Measurements from ENCODE around the gene STARD3. TPM values are rescaled to one million over a fixed set of nuclear protein-coding genes. Genes with fewer than 3 reads are reported as not detected.

Gene STARD3
- total and polyA plus RNA-seq, 9 of the 15 experiments (the other 6 are each of a cell fraction or from before 2014, with no cell fraction given) = 0.63 to 87.0 (median 46.0) TPM

DNA sequence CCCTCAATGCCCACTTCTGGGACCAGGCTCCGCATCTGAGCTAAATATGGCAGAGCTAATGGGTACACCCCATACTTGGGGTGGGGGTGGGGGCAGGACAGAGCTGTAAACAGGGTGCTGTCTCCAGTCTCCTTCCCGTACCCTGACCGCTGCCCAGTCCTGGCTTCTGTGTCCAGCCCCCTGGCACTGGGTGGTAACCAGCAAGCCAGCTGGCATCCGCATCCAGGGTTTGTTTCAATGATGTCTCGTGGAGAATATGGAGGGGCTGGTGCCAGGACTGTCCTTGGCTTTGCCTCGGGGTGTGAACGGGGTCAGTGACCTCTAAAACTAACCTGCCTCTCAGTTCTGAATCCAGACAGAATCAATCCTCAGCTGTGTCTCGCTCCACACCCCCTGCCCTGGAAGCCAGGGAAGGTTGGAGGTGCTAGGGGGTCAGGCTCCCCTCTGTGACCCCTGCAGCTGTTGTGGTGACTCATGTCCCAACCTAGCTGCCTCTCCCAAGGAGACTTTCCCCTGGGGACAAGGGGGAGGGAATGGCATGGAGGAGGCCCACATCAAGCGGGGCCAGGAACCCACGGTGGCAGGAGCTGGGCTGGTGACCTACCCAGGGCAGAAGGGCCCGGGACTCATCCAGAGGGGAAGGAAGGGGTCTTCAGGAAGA is 29.8 kb downstream of the STARD3 start (continued):
- TF ChIP-seq ESRRA (IDR thresholded peaks at IDR 0.05; ENCODE audit: borderline replicate concordance, low read depth) = peak; percentile 25; the same call in 1 of the 2 replicates
- TF ChIP-seq, protein P1, sequence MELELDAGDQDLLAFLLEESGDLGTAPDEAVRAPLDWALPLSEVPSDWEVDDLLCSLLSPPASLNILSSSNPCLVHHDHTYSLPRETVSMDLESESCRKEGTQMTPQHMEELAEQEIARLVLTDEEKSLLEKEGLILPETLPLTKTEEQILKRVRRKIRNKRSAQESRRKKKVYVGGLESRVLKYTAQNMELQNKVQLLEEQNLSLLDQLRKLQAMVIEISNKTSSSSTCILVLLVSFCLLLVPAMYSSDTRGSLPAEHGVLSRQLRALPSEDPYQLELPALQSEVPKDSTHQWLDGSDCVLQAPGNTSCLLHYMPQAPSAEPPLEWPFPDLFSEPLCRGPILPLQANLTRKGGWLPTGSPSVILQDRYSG (tag; conservative IDR thresholded peaks at IDR 0.05; ENCODE audit: low read depth) = 0 out of 2 replicates have a peak, but pooled peaks have one; percentile 22
- TF ChIP-seq, protein P2, sequence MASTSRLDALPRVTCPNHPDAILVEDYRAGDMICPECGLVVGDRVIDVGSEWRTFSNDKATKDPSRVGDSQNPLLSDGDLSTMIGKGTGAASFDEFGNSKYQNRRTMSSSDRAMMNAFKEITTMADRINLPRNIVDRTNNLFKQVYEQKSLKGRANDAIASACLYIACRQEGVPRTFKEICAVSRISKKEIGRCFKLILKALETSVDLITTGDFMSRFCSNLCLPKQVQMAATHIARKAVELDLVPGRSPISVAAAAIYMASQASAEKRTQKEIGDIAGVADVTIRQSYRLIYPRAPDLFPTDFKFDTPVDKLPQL (IDR thresholded peaks at IDR 0.05; ENCODE audit: extremely low read depth, insufficient read length) = no peak
- TF ChIP-seq JUN (IDR thresholded peaks at IDR 0.05; ENCODE audit: borderline replicate concordance, low read depth, low read length) = 0 out of 2 replicates have a peak, but pooled peaks have one; percentile 60
- TF ChIP-seq JUN (CRISPR knock-in tag; IDR thresholded peaks at IDR 0.05; ENCODE audit: borderline replicate concordance) = no peak
- TF ChIP-seq NR2C1 (IDR thresholded peaks at IDR 0.05) = peak; percentile 67
- peak; percentile 78 for TF ChIP-seq NR2C1 (tag; IDR thresholded peaks at IDR 0.05)
- 0 out of 4 replicates have a peak, but pooled peaks of 1 of the 2 experiments have one; percentile 8 for TF ChIP-seq HDAC1 (IDR thresholded peaks at IDR 0.05)
- TF ChIP-seq STAG1 (CRISPR knock-in tag; IDR thresholded peaks at IDR 0.05; ENCODE audit: borderline replicate concordance) = no peak
- peak; percentile 58; the same call in 1 of the 2 replicates for TF ChIP-seq MYNN (IDR thresholded peaks at IDR 0.05)
- no peak for TF ChIP-seq MYNN (CRISPR knock-in tag; IDR thresholded peaks at IDR 0.05)
- TF ChIP-seq, protein P3, sequence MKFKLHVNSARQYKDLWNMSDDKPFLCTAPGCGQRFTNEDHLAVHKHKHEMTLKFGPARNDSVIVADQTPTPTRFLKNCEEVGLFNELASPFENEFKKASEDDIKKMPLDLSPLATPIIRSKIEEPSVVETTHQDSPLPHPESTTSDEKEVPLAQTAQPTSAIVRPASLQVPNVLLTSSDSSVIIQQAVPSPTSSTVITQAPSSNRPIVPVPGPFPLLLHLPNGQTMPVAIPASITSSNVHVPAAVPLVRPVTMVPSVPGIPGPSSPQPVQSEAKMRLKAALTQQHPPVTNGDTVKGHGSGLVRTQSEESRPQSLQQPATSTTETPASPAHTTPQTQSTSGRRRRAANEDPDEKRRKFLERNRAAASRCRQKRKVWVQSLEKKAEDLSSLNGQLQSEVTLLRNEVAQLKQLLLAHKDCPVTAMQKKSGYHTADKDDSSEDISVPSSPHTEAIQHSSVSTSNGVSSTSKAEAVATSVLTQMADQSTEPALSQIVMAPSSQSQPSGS (CRISPR knock-in tag; IDR thresholded peaks at IDR 0.05) = no peak
- peak; percentile 91 for TF ChIP-seq JUND (IDR thresholded peaks at IDR 0.05; ENCODE audit: borderline replicate concordance, low read depth, low read length)
- peak; percentile 53; the same call in 2 of the 3 replicates for TF ChIP-seq JUND (tag; IDR thresholded peaks at IDR 0.05; ENCODE audit: borderline replicate concordance, low read depth, low read length)
- TF ChIP-seq, protein P4, sequence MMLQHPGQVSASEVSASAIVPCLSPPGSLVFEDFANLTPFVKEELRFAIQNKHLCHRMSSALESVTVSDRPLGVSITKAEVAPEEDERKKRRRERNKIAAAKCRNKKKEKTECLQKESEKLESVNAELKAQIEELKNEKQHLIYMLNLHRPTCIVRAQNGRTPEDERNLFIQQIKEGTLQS (IDR thresholded peaks at IDR 0.05) = peak; percentile 82
- TF ChIP-seq, protein P4 (CRISPR knock-in tag; conservative IDR thresholded peaks at IDR 0.05) = no peak
- no peak for TF ChIP-seq KLF6 (CRISPR knock-in tag; IDR thresholded peaks at IDR 0.05; ENCODE audit: borderline replicate concordance)
- TF ChIP-seq HCFC1 (IDR thresholded peaks at IDR 0.05; ENCODE audit: low read depth, low read length) = no peak
- TF ChIP-seq, protein P5, sequence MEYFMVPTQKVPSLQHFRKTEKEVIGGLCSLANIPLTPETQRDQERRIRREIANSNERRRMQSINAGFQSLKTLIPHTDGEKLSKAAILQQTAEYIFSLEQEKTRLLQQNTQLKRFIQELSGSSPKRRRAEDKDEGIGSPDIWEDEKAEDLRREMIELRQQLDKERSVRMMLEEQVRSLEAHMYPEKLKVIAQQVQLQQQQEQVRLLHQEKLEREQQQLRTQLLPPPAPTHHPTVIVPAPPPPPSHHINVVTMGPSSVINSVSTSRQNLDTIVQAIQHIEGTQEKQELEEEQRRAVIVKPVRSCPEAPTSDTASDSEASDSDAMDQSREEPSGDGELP (CRISPR knock-in tag; IDR thresholded peaks at IDR 0.05; ENCODE audit: borderline replicate concordance) = peak; percentile 90
- peak; percentile 83 for TF ChIP-seq FOSL1 (tag; conservative IDR thresholded peaks at IDR 0.05)
